ENCODE data around the gene ATP5F1A.

DNA sequence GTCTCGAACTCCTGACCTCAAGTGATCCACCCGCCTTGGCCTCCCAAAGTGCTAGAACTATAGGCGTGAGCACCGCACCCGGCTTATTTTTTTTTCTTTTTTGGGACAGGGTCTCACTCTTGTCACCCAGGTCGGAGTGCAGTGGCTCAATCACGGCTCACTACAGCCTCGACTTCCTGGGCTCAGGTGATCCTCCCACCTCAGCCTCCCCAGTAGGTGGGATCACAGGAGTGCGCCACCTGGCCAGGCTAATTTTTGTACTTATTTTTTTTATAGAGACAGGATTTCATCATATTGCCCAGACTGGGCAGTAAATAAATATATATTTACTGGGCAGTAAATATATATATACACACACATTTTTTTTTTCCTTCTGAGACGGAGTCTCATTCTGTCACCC lies 2.6 kb downstream of the ATP5F1A start:
- TF ChIP-seq, protein P1, sequence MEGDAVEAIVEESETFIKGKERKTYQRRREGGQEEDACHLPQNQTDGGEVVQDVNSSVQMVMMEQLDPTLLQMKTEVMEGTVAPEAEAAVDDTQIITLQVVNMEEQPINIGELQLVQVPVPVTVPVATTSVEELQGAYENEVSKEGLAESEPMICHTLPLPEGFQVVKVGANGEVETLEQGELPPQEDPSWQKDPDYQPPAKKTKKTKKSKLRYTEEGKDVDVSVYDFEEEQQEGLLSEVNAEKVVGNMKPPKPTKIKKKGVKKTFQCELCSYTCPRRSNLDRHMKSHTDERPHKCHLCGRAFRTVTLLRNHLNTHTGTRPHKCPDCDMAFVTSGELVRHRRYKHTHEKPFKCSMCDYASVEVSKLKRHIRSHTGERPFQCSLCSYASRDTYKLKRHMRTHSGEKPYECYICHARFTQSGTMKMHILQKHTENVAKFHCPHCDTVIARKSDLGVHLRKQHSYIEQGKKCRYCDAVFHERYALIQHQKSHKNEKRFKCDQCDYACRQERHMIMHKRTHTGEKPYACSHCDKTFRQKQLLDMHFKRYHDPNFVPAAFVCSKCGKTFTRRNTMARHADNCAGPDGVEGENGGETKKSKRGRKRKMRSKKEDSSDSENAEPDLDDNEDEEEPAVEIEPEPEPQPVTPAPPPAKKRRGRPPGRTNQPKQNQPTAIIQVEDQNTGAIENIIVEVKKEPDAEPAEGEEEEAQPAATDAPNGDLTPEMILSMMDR (IDR thresholded peaks at IDR 0.05; ENCODE audit: low read length), result no peak
- TF ChIP-seq EZH2phosphoT487 (IDR thresholded peaks at IDR 0.05; ENCODE audit: low read length) (no peak), EZH2 (optimal IDR thresholded peaks at IDR 0.05; ENCODE audit: low read depth, low read length) (no peak)
